8988T (cell line): Measurements from ENCODE around the gene MEOX2.

Experiments
- DNase-seq: peaks from one replicate; pipeline ENCODE4 v3.0.0; 2011

Gene MEOX2

GRCh38 chr7:15680446-15680845 is 6.0 kb downstream of the MEOX2 start:
- no peak for DNase-seq

GRCh38 chr7:15679306-15679705 is 7.2 kb downstream of the MEOX2 start:
- DNase-seq: no peak

- no peak for DNase-seq
Observed at GRCh38 chr7:15678653-15679052, 7.8 kb downstream of the MEOX2 start.

- DNase-seq: no peak
Observed at GRCh38 chr7:15675379-15675778, 11.1 kb downstream of the MEOX2 start.

GRCh38 chr7:15674586-15674985 is 11.9 kb downstream of the MEOX2 start:
- no peak for DNase-seq

GRCh38 chr7:15669443-15670090 is 16.9 kb downstream of the MEOX2 start:
- DNase-seq: no peak

GRCh38 chr7:15667991-15668390 is 18.5 kb downstream of the MEOX2 start:
- DNase-seq: no peak

GRCh38 chr7:15662451-15662850 is 24.0 kb downstream of the MEOX2 start:
- no peak for DNase-seq

GRCh38 chr7:15658247-15658646 is 28.2 kb downstream of the MEOX2 start:
- DNase-seq: no peak

- DNase-seq: no peak
Observed at GRCh38 chr7:15652776-15653290, 33.6 kb downstream of the MEOX2 start.

GRCh38 chr7:15651693-15652092 is 34.8 kb downstream of the MEOX2 start:
- DNase-seq: no peak

GRCh38 chr7:15650787-15651186 is 35.7 kb downstream of the MEOX2 start:
- DNase-seq: no peak

GRCh38 chr7:15648461-15648961 is 38.0 kb downstream of the MEOX2 start:
- no peak for DNase-seq

GRCh38 chr7:15647309-15647708 is 39.2 kb downstream of the MEOX2 start:
- no peak for DNase-seq

- DNase-seq: no peak
Observed at GRCh38 chr7:15643000-15643705, 43.3 kb downstream of the MEOX2 start.

GRCh38 chr7:15628876-15629275 is 57.6 kb downstream of the MEOX2 start:
- DNase-seq: no peak

GRCh38 chr7:15626041-15626440 is 60.4 kb downstream of the MEOX2 start:
- no peak for DNase-seq

GRCh38 chr7:15625466-15625865 is 61.0 kb downstream of the MEOX2 start:
- no peak for DNase-seq

- no peak for DNase-seq
Observed at GRCh38 chr7:15621468-15621867, 65.0 kb downstream of the MEOX2 start.

GRCh38 chr7:15620491-15621185 is 65.8 kb downstream of the MEOX2 start:
- DNase-seq: no peak

GRCh38 chr7:15618275-15618674 is 68.2 kb downstream of the MEOX2 start:
- DNase-seq: no peak

- DNase-seq: no peak
Observed at GRCh38 chr7:15612205-15612604, 74.3 kb downstream of the MEOX2 start.

- DNase-seq: no peak
Observed at GRCh38 chr7:15610503-15610902, 76.0 kb downstream of the MEOX2 start.

- DNase-seq: no peak
Observed at GRCh38 chr7:15609287-15609686, 77.2 kb downstream of the MEOX2 start.
